Measurements from ENCODE around the gene RHOH.
"Not testable (repeated sequence)": the region's sequence is repeated elsewhere in the genome, so short reads cannot be mapped to it uniquely, and the experiment has no call there.

RHOH gene

GRCh38 chr4:40275065-40275730, 78.4 kb downstream of the RHOH start:
- no peak for DNase-seq (ENCODE audit: low spot score)
- TF ChIP-seq CTCF (IDR thresholded peaks at IDR 0.05; ENCODE audit: poor library complexity, severe bottlenecking): no peak

GRCh38 chr4:40276546-40276945, 79.7 kb downstream of the RHOH start:
- Histone ChIP-seq H3K27ac (ENCODE audit: poor library complexity, severe bottlenecking) (no peak overlapping the region), H3K4me1 (ENCODE audit: insufficient read depth, poor library complexity, severe bottlenecking) (no peaks in the 10 kb centered on the region), H3K9me3 (ENCODE audit: severe bottlenecking) (no peaks in the 10 kb centered on the region), H3K36me3 (ENCODE audit: low read depth) (no peaks in the 10 kb centered on the region), H3K27me3 (ENCODE audit: insufficient read depth, poor library complexity, severe bottlenecking) (no peaks in the 10 kb centered on the region), H3K4me3 (ENCODE audit: severe bottlenecking) (no peak overlapping the region)
- TF ChIP-seq CTCF (IDR thresholded peaks at IDR 0.05; ENCODE audit: poor library complexity, severe bottlenecking): no peak
- no peak for DNase-seq (ENCODE audit: low spot score)
- no peak for ATAC-seq (ENCODE audit: low read depth)

More at GRCh38 chr4:40275065-40275730, 78.4 kb downstream of the RHOH start:
- Histone ChIP-seq H3K9me3 (ENCODE audit: severe bottlenecking) (no peaks in the 10 kb centered on the region), H3K27me3 (ENCODE audit: insufficient read depth, poor library complexity, severe bottlenecking) (no peaks in the 10 kb centered on the region), H3K4me3 (ENCODE audit: severe bottlenecking) (no peak overlapping the region), H3K36me3 (ENCODE audit: low read depth) (no peaks in the 10 kb centered on the region), H3K27ac (ENCODE audit: poor library complexity, severe bottlenecking) (no peak overlapping the region), H3K4me1 (ENCODE audit: insufficient read depth, poor library complexity, severe bottlenecking) (no peaks in the 10 kb centered on the region)
- ATAC-seq (ENCODE audit: low read depth): no peak

- Histone ChIP-seq H3K27me3 (ENCODE audit: insufficient read depth, poor library complexity, severe bottlenecking) (no peaks in the 10 kb centered on the region), H3K9me3 (ENCODE audit: severe bottlenecking) (no peaks in the 10 kb centered on the region), H3K4me1 (ENCODE audit: insufficient read depth, poor library complexity, severe bottlenecking) (peaks cover 3% of the 10 kb centered on the region), H3K27ac (ENCODE audit: poor library complexity, severe bottlenecking) (no peak overlapping the region), H3K36me3 (ENCODE audit: low read depth) (no peaks in the 10 kb centered on the region), H3K4me3 (ENCODE audit: severe bottlenecking) (no peak overlapping the region)
- no peak for DNase-seq (ENCODE audit: low spot score)
- no peak for TF ChIP-seq CTCF (IDR thresholded peaks at IDR 0.05; ENCODE audit: poor library complexity, severe bottlenecking)
- ATAC-seq (ENCODE audit: low read depth): no peak
These were observed 83.8 kb downstream of the RHOH start for GRCh38 chr4:40280586-40280985.

- Histone ChIP-seq H3K36me3 (ENCODE audit: low read depth) (no peaks in the 10 kb centered on the region), H3K9me3 (ENCODE audit: severe bottlenecking) (no peaks in the 10 kb centered on the region), H3K4me3 (ENCODE audit: severe bottlenecking) (no peak overlapping the region), H3K27me3 (ENCODE audit: insufficient read depth, poor library complexity, severe bottlenecking) (no peaks in the 10 kb centered on the region), H3K4me1 (ENCODE audit: insufficient read depth, poor library complexity, severe bottlenecking) (peaks cover 3% of the 10 kb centered on the region), H3K27ac (ENCODE audit: poor library complexity, severe bottlenecking) (no peak overlapping the region)
- TF ChIP-seq CTCF (IDR thresholded peaks at IDR 0.05; ENCODE audit: poor library complexity, severe bottlenecking): no peak
- ATAC-seq (ENCODE audit: low read depth) (no peak), DNase-seq (ENCODE audit: low spot score) (no peak)
These were observed 84.3 kb downstream of the RHOH start for GRCh38 chr4:40281099-40281498.

- no peak for ATAC-seq (ENCODE audit: low read depth)
- TF ChIP-seq CTCF (IDR thresholded peaks at IDR 0.05; ENCODE audit: poor library complexity, severe bottlenecking): no peak
- no peak for DNase-seq (ENCODE audit: low spot score)
These were observed 85.1 kb downstream of the RHOH start for GRCh38 chr4:40281913-40282312.

GRCh38 chr4:40282857-40283256, 86.0 kb downstream of the RHOH start:
- not testable (repeated sequence) for H3K4me1 ChIP-seq (ENCODE audit: insufficient read depth, poor library complexity, severe bottlenecking); H3K9me3 ChIP-seq (ENCODE audit: severe bottlenecking); H3K27me3 ChIP-seq (ENCODE audit: insufficient read depth, poor library complexity, severe bottlenecking); ATAC-seq (ENCODE audit: low read depth); H3K36me3 ChIP-seq (ENCODE audit: low read depth); H3K27ac ChIP-seq (ENCODE audit: poor library complexity, severe bottlenecking); DNase-seq (ENCODE audit: low spot score); H3K4me3 ChIP-seq (ENCODE audit: severe bottlenecking)

More at GRCh38 chr4:40281913-40282312, 85.1 kb downstream of the RHOH start:
- H3K4me3 ChIP-seq (ENCODE audit: severe bottlenecking): no peak overlapping the region
- no peaks in the 10 kb centered on the region for H3K27me3 ChIP-seq (ENCODE audit: insufficient read depth, poor library complexity, severe bottlenecking)
- no peak overlapping the region for H3K27ac ChIP-seq (ENCODE audit: poor library complexity, severe bottlenecking)
- no peaks in the 10 kb centered on the region for H3K36me3 ChIP-seq (ENCODE audit: low read depth)
- peaks cover 3% of the 10 kb centered on the region for H3K4me1 ChIP-seq (ENCODE audit: insufficient read depth, poor library complexity, severe bottlenecking)
- H3K9me3 ChIP-seq (ENCODE audit: severe bottlenecking): no peaks in the 10 kb centered on the region
